Coronary artery (tissue), 2 donors: ENCODE measurements around the gene ZFAND6.
"Not testable (repeated sequence)": the region's sequence is repeated elsewhere in the genome, so short reads cannot be mapped to it uniquely, and the experiment has no call there.

ENCODE experiments used
- DNase-seq: peaks from one replicate; pipeline ENCODE4 v3.0.0-alpha.2; 2017; ENCODE audit warnings: low spot score
- H3K27ac ChIP-seq, 2 donors: fragments of 200-600 bp; sonication (generic); one replicate each; pipeline ENCODE4 v1.5.1; 2016 to 2019
- H3K4me3 ChIP-seq: fragments of 200-600 bp; sonication (generic); 2 replicates; pipeline ENCODE4 v1.5.1; 2016; ENCODE audit warnings: mild to moderate bottlenecking, moderate library complexity
- CTCF ChIP-seq: fragments of 200-600 bp; sonication (generic); IDR thresholded peaks from one replicate; pipeline ENCODE4 v1.5.1; 2019; ENCODE audit warnings: antibody characterized with exemption

ZFAND6 gene

GRCh38 chr15:80058851-80059785, at the start of gene ZFAND6:
Gene ZFAND6 (plus strand): TSS chr15:80059676. CDS start chr15:80120345, 60,669 bp downstream.
- peak; percentile 96 for DNase-seq
- no peak for TF ChIP-seq CTCF
- Histone ChIP-seq H3K27ac (peak within 1 kb of the TSS; percentile 89 to 98), H3K4me3 (peak within 1 kb of the TSS; percentile 94)

DNA sequence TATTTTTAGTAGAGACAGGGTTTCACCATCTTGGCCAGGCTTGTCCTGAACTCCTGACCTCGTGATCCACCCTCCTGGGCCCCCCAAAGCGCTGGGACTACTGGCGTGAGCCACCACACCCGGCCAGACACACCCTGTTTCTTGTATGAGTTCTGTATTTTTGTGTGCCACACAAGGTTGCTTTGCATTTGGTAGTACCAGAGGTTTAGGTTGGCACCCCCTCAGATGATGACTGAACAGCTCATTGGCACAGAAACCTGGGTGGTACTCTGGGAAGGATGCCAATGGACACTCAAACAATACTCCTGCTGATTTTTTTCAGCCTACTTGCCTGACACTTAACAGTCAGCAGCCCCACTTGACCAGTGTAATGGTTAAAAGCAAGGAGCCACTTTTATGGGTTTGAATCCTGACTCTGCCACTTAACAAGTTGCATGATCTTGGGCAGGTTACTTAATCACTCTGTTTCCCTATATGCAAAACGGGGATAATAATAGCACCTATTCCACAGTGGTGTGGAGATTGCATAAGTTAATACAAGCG, 49.3 kb upstream of the ZFAND6 start:
- no peak for DNase-seq
- no peak overlapping the region for H3K4me3 ChIP-seq
- H3K27ac ChIP-seq = no peak overlapping the region
- TF ChIP-seq CTCF = no peak

- not testable (repeated sequence) for DNase-seq, H3K27ac ChIP-seq, H3K4me3 ChIP-seq
Measured at GRCh38 chr15:80011041-80011523, 48.4 kb upstream of the ZFAND6 start.

- DNase-seq = no peak
- H3K4me3 ChIP-seq = no peak overlapping the region
- no peak overlapping the region for H3K27ac ChIP-seq
- TF ChIP-seq CTCF = no peak
Measured at GRCh38 chr15:80011596-80011995, 47.9 kb upstream of the ZFAND6 start.

DNA sequence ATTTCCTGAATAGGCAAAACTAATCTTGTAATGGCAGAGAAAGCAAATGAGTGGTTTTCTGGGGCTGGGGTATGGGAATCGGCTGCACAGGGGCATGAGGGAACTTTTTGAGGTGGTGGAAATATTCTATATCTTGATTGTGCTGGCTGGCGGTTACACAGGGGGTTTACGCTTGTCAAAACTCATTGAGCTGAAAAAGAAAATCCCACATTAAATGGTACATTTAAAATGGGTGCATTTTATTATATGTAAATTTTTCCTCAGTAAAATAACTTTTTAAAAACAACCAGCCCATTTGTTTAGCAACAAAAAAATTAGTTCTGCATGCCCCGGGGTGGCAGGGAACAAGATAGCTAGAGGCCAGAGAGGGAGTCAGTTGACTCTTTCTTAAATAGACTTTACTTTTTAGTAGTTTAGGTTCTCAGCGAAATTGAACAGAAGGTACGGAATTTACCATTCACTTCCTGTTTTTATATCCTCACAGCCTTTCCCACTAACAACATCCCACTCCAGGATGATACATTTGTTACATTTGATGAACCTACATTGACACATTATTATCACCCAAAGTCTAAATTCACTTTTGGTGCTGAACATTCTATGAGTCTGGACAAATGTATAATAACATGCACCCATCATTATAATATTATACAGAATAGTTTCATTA, 47.3 kb upstream of the ZFAND6 start:
- no peak overlapping the region for H3K4me3 ChIP-seq
- no peak for DNase-seq
- no peak overlapping the region for H3K27ac ChIP-seq
- no peak for TF ChIP-seq CTCF

GRCh38 chr15:80014186-80014585, 45.3 kb upstream of the ZFAND6 start:
- H3K4me3 ChIP-seq, DNase-seq, H3K27ac ChIP-seq: not testable (repeated sequence)

DNA sequence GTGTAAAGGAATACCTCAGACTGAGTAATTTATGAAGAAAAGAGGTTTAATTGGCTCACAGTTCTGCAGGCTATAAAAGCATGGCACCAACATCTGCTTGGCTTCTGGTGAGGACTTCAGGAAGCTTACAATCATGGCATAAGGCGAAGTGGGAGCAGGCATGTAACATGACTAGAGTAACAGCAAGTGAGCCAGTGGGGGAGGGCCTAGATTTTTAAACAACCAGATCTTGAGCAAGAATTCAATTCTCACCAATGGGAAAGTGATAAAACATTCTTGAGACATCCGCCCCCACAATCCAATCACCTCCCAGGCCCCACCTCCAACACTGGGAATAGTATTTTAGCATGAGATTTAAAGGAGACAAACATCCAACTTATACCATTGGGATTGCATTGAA, 44.3 kb upstream of the ZFAND6 start:
- no peak for DNase-seq
- H3K27ac ChIP-seq = no peak overlapping the region
- TF ChIP-seq CTCF = no peak
- H3K4me3 ChIP-seq = no peak overlapping the region

DNA sequence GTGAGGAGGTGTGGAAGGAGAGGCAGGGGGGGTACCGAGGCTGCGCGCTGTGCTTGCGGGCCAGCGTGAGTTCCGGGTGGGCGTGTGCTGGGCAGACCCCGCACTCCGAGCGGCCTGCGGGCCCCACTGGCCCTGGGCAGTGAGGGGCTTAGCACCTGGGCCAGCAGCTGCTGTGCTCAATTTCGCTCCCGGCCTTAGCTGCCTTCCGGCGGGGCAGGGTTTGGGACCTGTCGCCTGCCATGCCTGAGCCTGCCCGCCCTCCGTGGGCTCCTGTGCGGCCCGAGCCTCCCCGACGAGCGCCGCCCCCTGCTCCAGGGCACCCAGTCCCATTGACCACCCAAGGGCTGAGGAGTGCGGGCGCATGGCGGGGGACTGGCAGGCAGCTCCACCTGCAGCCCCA, 43.0 kb upstream of the ZFAND6 start:
- H3K27ac ChIP-seq, H3K4me3 ChIP-seq, DNase-seq: not testable (repeated sequence)

DNA sequence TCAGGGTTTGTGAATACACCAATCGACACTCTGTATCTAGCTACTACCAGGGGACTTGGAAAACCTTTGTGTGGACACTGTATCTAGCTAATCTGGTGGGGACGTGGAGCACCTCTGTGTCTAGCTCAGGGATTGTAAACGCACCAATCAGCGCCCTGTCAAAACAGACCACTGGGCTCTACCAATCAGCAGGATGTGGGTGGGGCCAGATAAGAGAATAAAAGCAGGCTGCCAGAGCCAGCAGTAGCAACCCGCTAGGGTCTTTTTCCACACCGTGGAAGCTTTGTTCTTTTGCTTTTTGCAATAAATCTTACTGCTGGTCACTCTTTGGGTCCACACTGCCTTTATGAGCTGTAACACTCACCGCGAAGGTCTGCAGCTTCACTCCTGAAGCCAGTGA, 42.3 kb upstream of the ZFAND6 start:
- not testable (repeated sequence) for H3K27ac ChIP-seq, H3K4me3 ChIP-seq, DNase-seq
